ENCODE results near the gene PRPS2. TPM values are rescaled to one million over a fixed set of nuclear protein-coding genes. Genes with fewer than 3 reads are reported as not detected.

The PRPS2 gene
- polyA plus RNA-seq, 1 donor (not counting 4 experiments of a cell fraction or from before 2014, with no cell fraction given), result 28.4 TPM

DNA sequence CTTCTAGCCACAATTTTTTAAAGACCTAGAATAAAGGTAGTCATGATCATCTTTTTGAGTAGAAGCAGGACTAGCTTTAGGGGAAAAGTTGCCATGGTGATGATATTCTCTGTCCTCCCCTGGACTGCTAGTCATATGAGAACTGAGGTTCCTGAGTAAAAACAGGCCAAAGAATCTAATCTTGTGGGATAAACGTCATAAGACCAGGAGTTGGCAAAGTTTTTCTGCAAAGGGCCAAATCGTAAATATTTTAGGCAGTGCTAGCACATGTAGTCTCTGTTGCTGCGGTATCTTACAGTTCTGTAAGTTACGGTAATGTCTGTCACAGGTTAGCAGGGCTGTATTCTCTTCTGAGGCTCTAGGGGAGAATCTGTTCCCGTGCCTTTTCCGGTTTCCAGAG lies 3.4 kb downstream of the PRPS2 start:
- FAIRE-seq, result no peak

DNA sequence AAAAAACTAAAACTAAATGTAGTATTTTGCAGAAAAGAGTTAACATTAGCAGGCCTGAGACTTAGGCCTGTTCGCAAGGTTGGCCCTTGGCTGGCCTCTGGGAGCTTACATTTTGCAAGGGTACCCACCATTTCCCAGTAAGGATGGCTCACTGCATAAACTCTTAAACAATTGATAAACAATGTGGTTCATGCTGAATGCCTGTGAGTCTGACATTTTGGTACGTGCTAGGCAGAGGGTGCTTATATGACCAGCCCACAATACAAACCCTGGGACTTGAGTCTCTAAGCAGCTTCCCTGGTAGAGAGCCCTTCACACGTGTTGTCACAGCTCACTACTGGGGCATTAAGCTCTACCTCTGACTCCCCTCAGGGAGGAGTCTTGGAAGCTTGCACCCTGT lies 7.4 kb downstream of the PRPS2 start:
- Histone ChIP-seq H3K79me2 (ENCODE audit: control insufficient read depth, insufficient read depth, low read length) (peaks cover 11% of the 10 kb centered on the region), H4K20me1 (ENCODE audit: control insufficient read depth, extremely low read depth, insufficient read depth, low read length) (no peaks in the 10 kb centered on the region), H3K27me3 (ENCODE audit: control insufficient read depth, extremely low read depth, insufficient read depth, low read length) (no peaks in the 10 kb centered on the region), H3K9me3 (ENCODE audit: control insufficient read depth, low read depth, low read length) (no peaks in the 10 kb centered on the region), H3K36me3 (ENCODE audit: control insufficient read depth in 2 of 2, extremely low read depth in 1 of 2, insufficient read depth in 2 of 2, low read length in 2 of 2) (peaks cover 0 to 1% of the 10 kb centered on the region in 2 experiments), H3K4me3 (ENCODE audit: control insufficient read depth in 2 of 3, extremely low read depth in 1 of 3, insufficient read depth in 2 of 3, low read depth in 1 of 3, low read length in 3 of 3) (no peak overlapping the region), H3K4me1 (ENCODE audit: control insufficient read depth, extremely low read depth, insufficient read depth, low read length) (no peaks in the 10 kb centered on the region), H2AFZ (ENCODE audit: control insufficient read depth, low read length) (no peak overlapping the region), H3K9me1 (ENCODE audit: control insufficient read depth, extremely low read depth, insufficient read depth, low read length) (no peaks in the 10 kb centered on the region), H3K27ac (ENCODE audit: control insufficient read depth, insufficient read depth, low read length) (no peak overlapping the region), H3K4me2 (ENCODE audit: control insufficient read depth, extremely low read depth, insufficient read depth, low read depth, low read length) (no peak overlapping the region), H3K9ac (ENCODE audit: control insufficient read depth, extremely low read depth, insufficient read depth, low read length) (no peak overlapping the region)
- dilution Hi-C loops (cut with MboI; ENCODE audit: extremely low pct_ligation_motif_present, low sequenced_read_pairs), result no loop called here
- FAIRE-seq, result no peak
- TF ChIP-seq EZH2 (IDR thresholded peaks at IDR 0.05; ENCODE audit: low read length), result no peak
- TF ChIP-seq CTCF (optimal IDR thresholded peaks at IDR 0.05 in 1 of 3, IDR thresholded peaks at IDR 0.05 in 1 of 3, conservative IDR thresholded peaks at IDR 0.05 in 1 of 3; ENCODE audit: extremely low read depth in 1 of 3, insufficient read depth in 2 of 3, low read length in 3 of 3), result no peak
- DNase-seq (ENCODE audit: low read depth, low spot score), result no peak

More for the DNA sequence above, 3.4 kb downstream of the PRPS2 start:
- Histone ChIP-seq H3K9me1 (ENCODE audit: control insufficient read depth, extremely low read depth, insufficient read depth, low read length) (no peaks in the 10 kb centered on the region), H3K79me2 (ENCODE audit: control insufficient read depth, insufficient read depth, low read length) (peaks cover 19% of the 10 kb centered on the region), H3K27me3 (ENCODE audit: control insufficient read depth, extremely low read depth, insufficient read depth, low read length) (no peaks in the 10 kb centered on the region), H3K4me1 (ENCODE audit: control insufficient read depth, extremely low read depth, insufficient read depth, low read length) (no peaks in the 10 kb centered on the region), H3K9me3 (ENCODE audit: control insufficient read depth, low read depth, low read length) (no peaks in the 10 kb centered on the region), H3K4me3 (ENCODE audit: control insufficient read depth in 2 of 3, extremely low read depth in 1 of 3, insufficient read depth in 2 of 3, low read depth in 1 of 3, low read length in 3 of 3) (no peak overlapping the region), H2AFZ (ENCODE audit: control insufficient read depth, low read length) (no peak overlapping the region), H3K27ac (ENCODE audit: control insufficient read depth, insufficient read depth, low read length) (no peak overlapping the region), H3K36me3 (ENCODE audit: control insufficient read depth in 2 of 2, extremely low read depth in 1 of 2, insufficient read depth in 2 of 2, low read length in 2 of 2) (no peaks in the 10 kb centered on the region), H3K9ac (ENCODE audit: control insufficient read depth, extremely low read depth, insufficient read depth, low read length) (no peak overlapping the region), H3K4me2 (ENCODE audit: control insufficient read depth, extremely low read depth, insufficient read depth, low read depth, low read length) (no peak overlapping the region), H4K20me1 (ENCODE audit: control insufficient read depth, extremely low read depth, insufficient read depth, low read length) (no peaks in the 10 kb centered on the region)
- dilution Hi-C loops (cut with MboI; ENCODE audit: extremely low pct_ligation_motif_present, low sequenced_read_pairs), result no loop called here
- TF ChIP-seq CTCF (optimal IDR thresholded peaks at IDR 0.05 in 1 of 3, IDR thresholded peaks at IDR 0.05 in 1 of 3, conservative IDR thresholded peaks at IDR 0.05 in 1 of 3; ENCODE audit: extremely low read depth in 1 of 3, insufficient read depth in 2 of 3, low read length in 3 of 3) (no peak), EZH2 (IDR thresholded peaks at IDR 0.05; ENCODE audit: low read length) (no peak)
- no peak for DNase-seq (ENCODE audit: low read depth, low spot score)
